ENCODE data around the gene RBM18.

RBM18 gene

GRCh38 chr9:122221183-122221811 lies 43.3 kb downstream of the RBM18 start:
- no peak for DNase-seq

GRCh38 chr9:122220673-122221182 lies 43.9 kb downstream of the RBM18 start:
- DNase-seq, result no peak

GRCh38 chr9:122219856-122220672 lies 44.6 kb downstream of the RBM18 start:
- DNase-seq, result no peak

- no peak for DNase-seq
Measured at GRCh38 chr9:122218935-122219855, 45.4 kb downstream of the RBM18 start.

- DNase-seq, result no peak
Measured at GRCh38 chr9:122218071-122218934, 46.3 kb downstream of the RBM18 start.

- DNase-seq, result no peak
Measured at GRCh38 chr9:122217640-122218039, 47.0 kb downstream of the RBM18 start.

GRCh38 chr9:122216798-122217418 lies 47.7 kb downstream of the RBM18 start:
- DNase-seq, result no peak

GRCh38 chr9:122216138-122216797 lies 48.4 kb downstream of the RBM18 start:
- no peak for DNase-seq

- DNase-seq, result no peak
Measured at GRCh38 chr9:122215663-122216062, 49.0 kb downstream of the RBM18 start.

GRCh38 chr9:122214507-122214906 lies 50.1 kb downstream of the RBM18 start:
- no peak for DNase-seq

- peak; percentile 52 for DNase-seq
Measured at GRCh38 chr9:122213589-122214413, 50.8 kb downstream of the RBM18 start.

- DNase-seq, result no peak
Measured at GRCh38 chr9:122213102-122213588, 51.5 kb downstream of the RBM18 start.

- DNase-seq, result no peak
Measured at GRCh38 chr9:122212473-122213004, 52.1 kb downstream of the RBM18 start.

GRCh38 chr9:122209451-122209850 lies 55.2 kb downstream of the RBM18 start:
- no peak for DNase-seq

- DNase-seq, result no peak
Measured at GRCh38 chr9:122207096-122207495, 57.5 kb downstream of the RBM18 start.

GRCh38 chr9:122206118-122207046 lies 58.3 kb downstream of the RBM18 start:
- DNase-seq, result no peak

- no peak for DNase-seq
Measured at GRCh38 chr9:122205176-122205575, 59.5 kb downstream of the RBM18 start.

GRCh38 chr9:122204491-122204890 lies 60.1 kb downstream of the RBM18 start:
- DNase-seq, result no peak

GRCh38 chr9:122204055-122204454 lies 60.6 kb downstream of the RBM18 start:
- DNase-seq, result no peak
